SK-N-SH treated with all-trans-retinoic acid at 6 μM for 48 hours (cell line): Measurements from ENCODE around the gene CORT.

Experiments
- ATAC-seq: fragments of 200-7000 bp; cut with Tn5 transposase; 3 replicates; pipeline ENCODE4 v1.9.1; 2020; ENCODE audit warnings: mild to moderate bottlenecking, moderate library complexity
- ARNTL ChIP-seq: fragments of 450-650 bp; formaldehyde crosslinking; IDR thresholded peaks from 2 replicates; pipeline ENCODE4 v1.5.0; 2020; ENCODE audit warnings: low read depth, mild to moderate bottlenecking, moderate library complexity, borderline replicate concordance
- BACH2 ChIP-seq: fragments of 250-450 bp; sonication (Bioruptor Pico); IDR thresholded peaks from 2 replicates; pipeline ENCODE4 v1.9.0; 2021; ENCODE audit warnings: mild to moderate bottlenecking, borderline replicate concordance
- CREB5 ChIP-seq: fragments of 250-450 bp; sonication (Bioruptor Pico); IDR thresholded peaks from 2 replicates; pipeline ENCODE4 v1.5.1; 2020; ENCODE audit warnings: low read depth, mild to moderate bottlenecking, moderate library complexity
- CSDC2 ChIP-seq: fragments of 250-450 bp; sonication (Bioruptor Pico); IDR thresholded peaks from 2 replicates; pipeline ENCODE4 v1.5.0; 2020; ENCODE audit warnings: mild to moderate bottlenecking, moderate library complexity
- CSRNP3 ChIP-seq: fragments of 250-450 bp; sonication (Bioruptor Pico); IDR thresholded peaks from 2 replicates; pipeline ENCODE4 v1.5.1; 2021; ENCODE audit warnings: mild to moderate bottlenecking, moderate library complexity
- ESRRG ChIP-seq: fragments of 250-450 bp; sonication (Bioruptor Pico); IDR thresholded peaks from 2 replicates; pipeline ENCODE4 v1.6.1; 2021; ENCODE audit warnings: mild to moderate bottlenecking
- GLIS3 ChIP-seq: fragments of 250-450 bp; sonication (Bioruptor Pico); IDR thresholded peaks from 2 replicates; pipeline ENCODE4 v1.5.0; 2020; ENCODE audit warnings: mild to moderate bottlenecking, moderate library complexity
- ISL1 ChIP-seq: fragments of 250-450 bp; sonication (Bioruptor Pico); IDR thresholded peaks from 2 replicates; pipeline ENCODE4 v2.1.2; 2022; ENCODE audit warnings: mild to moderate bottlenecking, moderate library complexity
- OSR1 ChIP-seq: fragments of 250-450 bp; sonication (Bioruptor Pico); IDR thresholded peaks from 2 replicates; pipeline ENCODE4 v1.8.0; 2022; ENCODE audit warnings: moderate library complexity, mild to moderate bottlenecking, inconsistent platforms
- PATZ1 ChIP-seq: fragments of 250-450 bp; sonication (Bioruptor Pico); IDR thresholded peaks from 2 replicates; pipeline ENCODE4 v1.8.0; 2020; ENCODE audit warnings: mild to moderate bottlenecking, moderate library complexity, borderline replicate concordance
- POU6F1 ChIP-seq: fragments of 250-450 bp; sonication (Bioruptor Pico); IDR thresholded peaks from 2 replicates; pipeline ENCODE4 v1.8.0; 2021; ENCODE audit warnings: low read depth, mild to moderate bottlenecking, moderate library complexity, borderline replicate concordance
- PPARA ChIP-seq: fragments of 250-450 bp; sonication (Bioruptor Pico); IDR thresholded peaks from 2 replicates; pipeline ENCODE4 v1.5.0; 2020; ENCODE audit warnings: mild to moderate bottlenecking, borderline replicate concordance
- RARB ChIP-seq: fragments of 250-450 bp; sonication (Bioruptor Pico); IDR thresholded peaks from 2 replicates; pipeline ENCODE4 v1.8.0; 2021; ENCODE audit warnings: mild to moderate bottlenecking, moderate library complexity
- SNAI2 ChIP-seq: fragments of 250-450 bp; sonication (Bioruptor Pico); IDR thresholded peaks from 2 replicates; pipeline ENCODE4 v1.5.0; 2020; ENCODE audit warnings: mild to moderate bottlenecking, moderate library complexity
- TCF4 ChIP-seq: fragments of 250-450 bp; sonication (Bioruptor Pico); IDR thresholded peaks from 2 replicates; pipeline ENCODE4 v1.8.0; 2021; ENCODE audit warnings: mild to moderate bottlenecking, moderate library complexity, borderline replicate concordance
- TOX ChIP-seq: fragments of 250-450 bp; sonication (Bioruptor Pico); IDR thresholded peaks from 2 replicates; pipeline ENCODE4 v1.8.0; 2021; ENCODE audit warnings: mild to moderate bottlenecking, moderate library complexity, borderline replicate concordance
- TSHZ2 ChIP-seq: fragments of 250-450 bp; sonication (Bioruptor Pico); IDR thresholded peaks from 2 replicates; pipeline ENCODE4 v1.5.0; 2020; ENCODE audit warnings: mild to moderate bottlenecking, moderate library complexity
- ZFP3 ChIP-seq: fragments of 250-450 bp; sonication (Bioruptor Pico); IDR thresholded peaks from 2 replicates; pipeline ENCODE4 v1.5.0; 2020; ENCODE audit warnings: mild to moderate bottlenecking, moderate library complexity
- ZFP30 ChIP-seq: fragments of 450-650 bp; formaldehyde crosslinking; IDR thresholded peaks from 2 replicates; pipeline ENCODE4 v1.5.0; 2022; ENCODE audit warnings: mild to moderate bottlenecking, moderate library complexity
- ZNF565 ChIP-seq: fragments of 450-650 bp; formaldehyde crosslinking; conservative IDR thresholded peaks from 2 replicates; pipeline ENCODE4 v1.5.0; 2020; ENCODE audit warnings: low read depth, mild to moderate bottlenecking, moderate library complexity
- ZNF70 ChIP-seq: fragments of 450-650 bp; formaldehyde crosslinking; IDR thresholded peaks from 2 replicates; pipeline ENCODE4 v1.5.0; 2020; ENCODE audit warnings: mild to moderate bottlenecking, moderate library complexity
- ZNF8 ChIP-seq: fragments of 450-650 bp; formaldehyde crosslinking; IDR thresholded peaks from 2 replicates; pipeline ENCODE4 v1.5.0; 2020; ENCODE audit warnings: mild to moderate bottlenecking, moderate library complexity

Gene CORT

GRCh38 chr1:10459184-10459583, 9.4 kb downstream of the CORT start (continued):
- TF ChIP-seq CSRNP3 (CRISPR knock-in tag) (no peak), BACH2 (no peak)

GRCh38 chr1:10467078-10467477, 17.2 kb downstream of the CORT start:
- ATAC-seq = no peak
- TF ChIP-seq PPARA (CRISPR knock-in tag) (no peak), ISL1 (no peak), ZNF565 (no peak), PATZ1 (no peak), CREB5 (CRISPR knock-in tag) (no peak), ZFP30 (no peak), GLIS3 (CRISPR knock-in tag) (no peak), ARNTL (CRISPR knock-in tag) (no peak), ZNF8 (CRISPR knock-in tag) (no peak), CSDC2 (no peak), SNAI2 (CRISPR knock-in tag) (no peak), POU6F1 (no peak), RARB (no peak)

GRCh38 chr1:10470043-10470442, 20.2 kb downstream of the CORT start:
- ATAC-seq = no peak
- TF ChIP-seq ESRRG (CRISPR knock-in tag) (no peak), OSR1 (CRISPR knock-in tag) (no peak), RARB (no peak), CREB5 (CRISPR knock-in tag) (no peak), TCF4 (no peak), ZNF565 (no peak), CSRNP3 (CRISPR knock-in tag) (no peak), PPARA (CRISPR knock-in tag) (no peak), ZFP30 (no peak), PATZ1 (no peak), TOX (no peak), SNAI2 (CRISPR knock-in tag) (no peak), ZNF70 (CRISPR knock-in tag) (no peak), ISL1 (no peak), BACH2 (no peak), TSHZ2 (CRISPR knock-in tag) (no peak), ZNF8 (CRISPR knock-in tag) (no peak), ZFP3 (CRISPR knock-in tag) (no peak), POU6F1 (no peak)
